ENCODE results near the gene AADAT. TPM values are rescaled to one million over a fixed set of nuclear protein-coding genes. Genes with fewer than 3 reads are reported as not detected.

AADAT gene
- total and polyA plus RNA-seq, 9 of the 15 experiments (the other 6 are each of a cell fraction or from before 2014, with no cell fraction given), result 0.06 to 0.07 TPM; not detected in 7

GRCh38 chr4:170058826-170059225 is 30.9 kb downstream of the AADAT start:
- Histone ChIP-seq H3K9ac (ENCODE audit: insufficient read depth in 1 of 2, low read depth in 2 of 2, low read length in 2 of 2) (no peak overlapping the region), H3K4me3 (no peak overlapping the region), H3K79me2 (ENCODE audit: control insufficient read depth, insufficient read depth, low read length) (no peaks in the 10 kb centered on the region), H3K9me1 (ENCODE audit: control insufficient read depth, insufficient read depth, low read length) (no peaks in the 10 kb centered on the region), H3K36me3 (ENCODE audit: control insufficient read depth, insufficient read depth, low read length) (no peaks in the 10 kb centered on the region), H3K4me1 (replicated peaks in 1 of 2; ENCODE audit: control insufficient read depth in 2 of 2, insufficient read depth in 2 of 2, low read length in 2 of 2) (no peaks in the 10 kb centered on the region), H3K4me2 (ENCODE audit: insufficient read depth, low read length) (no peak overlapping the region), H3K9me3 (replicated peaks; ENCODE audit: control insufficient read depth, insufficient read depth, low read depth, low read length) (no peaks in the 10 kb centered on the region), H2AFZ (ENCODE audit: low read depth, low read length) (no peak overlapping the region), H3K27ac (ENCODE audit: extremely low read depth, low read depth, low read length) (no peak overlapping the region), H3K27me3 (ENCODE audit: control insufficient read depth in 2 of 2, insufficient read depth in 2 of 2, low read length in 2 of 2) (no peaks in the 10 kb centered on the region), H4K20me1 (replicated peaks; ENCODE audit: control insufficient read depth, insufficient read depth, low read length) (no peaks in the 10 kb centered on the region)
- in situ Hi-C loops (cut with MboI), result no loop called here
- no TSS peak for BruUV-seq (replicated peaks)
- DNase-seq (ENCODE audit: extremely low read depth in 1 of 4, low spot score in 3 of 4) (no peak), FAIRE-seq (no peak), ATAC-seq (no peak)
- POLR2A ChIA-PET, result no interaction called here
- intact Hi-C loops (cut with micrococcal nuclease), result no loop called here
- CTCF ChIA-PET (ENCODE audit: low intra/inter-chr PET ratio), result no interaction called here
- 0% methylated on average over 2 of the region's 2 CpGs for WGBS (ENCODE audit: insufficient coverage, low coverage, missing lambda C conversion rate)
- no peak for TF ChIP-seq CCNT2 (IDR thresholded peaks at IDR 0.05; ENCODE audit: borderline replicate concordance, extremely low read depth, insufficient read length, low read depth, low read length)
- TF ChIP-seq NFE2 (IDR thresholded peaks at IDR 0.05; ENCODE audit: low read depth), result no peak
- no peak for TF ChIP-seq SMARCB1 (IDR thresholded peaks at IDR 0.05; ENCODE audit: insufficient read length, low read depth)
- no peak for TF ChIP-seq FUS (optimal IDR thresholded peaks at IDR 0.05; ENCODE audit: low read depth, low read length)
- no peak for TF ChIP-seq ID3 (CRISPR knock-in tag; IDR thresholded peaks at IDR 0.05)
- TF ChIP-seq ID3 (tag; IDR thresholded peaks at IDR 0.05), result no peak
- no peak for TF ChIP-seq ZNF589 (CRISPR knock-in tag; IDR thresholded peaks at IDR 0.05; ENCODE audit: low read depth)
- TF ChIP-seq TEAD4 (IDR thresholded peaks at IDR 0.05; ENCODE audit: low read length), result no peak
- no peak for TF ChIP-seq TEAD4 (CRISPR knock-in tag; IDR thresholded peaks at IDR 0.05; ENCODE audit: borderline replicate concordance)
- no peak for TF ChIP-seq LARP7 (IDR thresholded peaks at IDR 0.05)
- TF ChIP-seq, protein P1, sequence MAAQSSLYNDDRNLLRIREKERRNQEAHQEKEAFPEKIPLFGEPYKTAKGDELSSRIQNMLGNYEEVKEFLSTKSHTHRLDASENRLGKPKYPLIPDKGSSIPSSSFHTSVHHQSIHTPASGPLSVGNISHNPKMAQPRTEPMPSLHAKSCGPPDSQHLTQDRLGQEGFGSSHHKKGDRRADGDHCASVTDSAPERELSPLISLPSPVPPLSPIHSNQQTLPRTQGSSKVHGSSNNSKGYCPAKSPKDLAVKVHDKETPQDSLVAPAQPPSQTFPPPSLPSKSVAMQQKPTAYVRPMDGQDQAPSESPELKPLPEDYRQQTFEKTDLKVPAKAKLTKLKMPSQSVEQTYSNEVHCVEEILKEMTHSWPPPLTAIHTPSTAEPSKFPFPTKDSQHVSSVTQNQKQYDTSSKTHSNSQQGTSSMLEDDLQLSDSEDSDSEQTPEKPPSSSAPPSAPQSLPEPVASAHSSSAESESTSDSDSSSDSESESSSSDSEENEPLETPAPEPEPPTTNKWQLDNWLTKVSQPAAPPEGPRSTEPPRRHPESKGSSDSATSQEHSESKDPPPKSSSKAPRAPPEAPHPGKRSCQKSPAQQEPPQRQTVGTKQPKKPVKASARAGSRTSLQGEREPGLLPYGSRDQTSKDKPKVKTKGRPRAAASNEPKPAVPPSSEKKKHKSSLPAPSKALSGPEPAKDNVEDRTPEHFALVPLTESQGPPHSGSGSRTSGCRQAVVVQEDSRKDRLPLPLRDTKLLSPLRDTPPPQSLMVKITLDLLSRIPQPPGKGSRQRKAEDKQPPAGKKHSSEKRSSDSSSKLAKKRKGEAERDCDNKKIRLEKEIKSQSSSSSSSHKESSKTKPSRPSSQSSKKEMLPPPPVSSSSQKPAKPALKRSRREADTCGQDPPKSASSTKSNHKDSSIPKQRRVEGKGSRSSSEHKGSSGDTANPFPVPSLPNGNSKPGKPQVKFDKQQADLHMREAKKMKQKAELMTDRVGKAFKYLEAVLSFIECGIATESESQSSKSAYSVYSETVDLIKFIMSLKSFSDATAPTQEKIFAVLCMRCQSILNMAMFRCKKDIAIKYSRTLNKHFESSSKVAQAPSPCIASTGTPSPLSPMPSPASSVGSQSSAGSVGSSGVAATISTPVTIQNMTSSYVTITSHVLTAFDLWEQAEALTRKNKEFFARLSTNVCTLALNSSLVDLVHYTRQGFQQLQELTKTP (IDR thresholded peaks at IDR 0.05; ENCODE audit: low read depth in 1 of 2, partially characterized antibody in 2 of 2), result no peak
- 0 out of 2 replicates have a peak, but pooled peaks have one; percentile 22 for TF ChIP-seq C11orf30 (IDR thresholded peaks at IDR 0.05; ENCODE audit: low read depth)
- TF ChIP-seq, protein P2, sequence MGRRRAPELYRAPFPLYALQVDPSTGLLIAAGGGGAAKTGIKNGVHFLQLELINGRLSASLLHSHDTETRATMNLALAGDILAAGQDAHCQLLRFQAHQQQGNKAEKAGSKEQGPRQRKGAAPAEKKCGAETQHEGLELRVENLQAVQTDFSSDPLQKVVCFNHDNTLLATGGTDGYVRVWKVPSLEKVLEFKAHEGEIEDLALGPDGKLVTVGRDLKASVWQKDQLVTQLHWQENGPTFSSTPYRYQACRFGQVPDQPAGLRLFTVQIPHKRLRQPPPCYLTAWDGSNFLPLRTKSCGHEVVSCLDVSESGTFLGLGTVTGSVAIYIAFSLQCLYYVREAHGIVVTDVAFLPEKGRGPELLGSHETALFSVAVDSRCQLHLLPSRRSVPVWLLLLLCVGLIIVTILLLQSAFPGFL (CRISPR knock-in tag; IDR thresholded peaks at IDR 0.05), result no peak
- TF ChIP-seq ZNF316 (IDR thresholded peaks at IDR 0.05), result peak; percentile 52; the same call in 1 of the 2 replicates
- no peak for TF ChIP-seq DNMT1 (IDR thresholded peaks at IDR 0.05)
- no peak for TF ChIP-seq ASH1L (IDR thresholded peaks at IDR 0.05; ENCODE audit: borderline replicate concordance, low read depth, partially characterized antibody)
- no peak for TF ChIP-seq ILK (tag; IDR thresholded peaks at IDR 0.05; ENCODE audit: borderline replicate concordance, low read depth)
- TF ChIP-seq PCBP1 (IDR thresholded peaks at IDR 0.05; ENCODE audit: low read depth, low read length, poor library complexity, severe bottlenecking), result no peak

Measured in K562 (cell line).